Measurements from ENCODE around the gene NRAP.

Gene NRAP

GRCh38 chr10:113697595-113697994 is 33.8 kb upstream of the NRAP start:
- no peak overlapping the region for H3K27ac ChIP-seq (ENCODE audit: low read depth, low read length, severe bottlenecking)
- peaks cover 34% of the 10 kb centered on the region for H3K36me3 ChIP-seq (ENCODE audit: control insufficient read depth, insufficient read depth, low read length)
- H3K9me3 ChIP-seq (ENCODE audit: control insufficient read depth, low read length): peaks cover 9% of the 10 kb centered on the region
- no peaks in the 10 kb centered on the region for H3K4me1 ChIP-seq (ENCODE audit: control insufficient read depth, insufficient read depth, low read length, poor library complexity, severe bottlenecking)
- no peak overlapping the region for H3K4me3 ChIP-seq (ENCODE audit: extremely low read depth, insufficient read depth, low read length, poor library complexity, severe bottlenecking)
- WGBS, 2 experiments (ENCODE audit: insufficient coverage in 2 of 2): 66 to 87% methylated on average over 3 of the region's 3 CpGs

- 89 to 100% methylated on average over 1 of the region's 1 CpG for WGBS, 2 experiments (ENCODE audit: insufficient coverage in 2 of 2)
These were observed 31.9 kb upstream of the NRAP start for GRCh38 chr10:113695691-113696090.

GRCh38 chr10:113693348-113693747 is 29.5 kb upstream of the NRAP start:
- peaks cover 16% of the 10 kb centered on the region for H3K9me3 ChIP-seq (ENCODE audit: control insufficient read depth, low read length)
- no peak overlapping the region for H3K4me3 ChIP-seq (ENCODE audit: extremely low read depth, insufficient read depth, low read length, poor library complexity, severe bottlenecking)
- H3K36me3 ChIP-seq (ENCODE audit: control insufficient read depth, insufficient read depth, low read length): peaks cover 33% of the 10 kb centered on the region
- WGBS, 2 experiments (ENCODE audit: insufficient coverage in 2 of 2): no CpG with 5 or more reads among the region's 2 CpGs
- no peak overlapping the region for H3K27ac ChIP-seq (ENCODE audit: low read depth, low read length, severe bottlenecking)
- H3K4me1 ChIP-seq (ENCODE audit: control insufficient read depth, insufficient read depth, low read length, poor library complexity, severe bottlenecking): no peaks in the 10 kb centered on the region

More at GRCh38 chr10:113695691-113696090, 31.9 kb upstream of the NRAP start:
- H3K36me3 ChIP-seq (ENCODE audit: control insufficient read depth, insufficient read depth, low read length): peaks cover 41% of the 10 kb centered on the region
- H3K4me3 ChIP-seq (ENCODE audit: extremely low read depth, insufficient read depth, low read length, poor library complexity, severe bottlenecking): no peak overlapping the region
- H3K4me1 ChIP-seq (ENCODE audit: control insufficient read depth, insufficient read depth, low read length, poor library complexity, severe bottlenecking): no peaks in the 10 kb centered on the region
- no peak overlapping the region for H3K27ac ChIP-seq (ENCODE audit: low read depth, low read length, severe bottlenecking)
- H3K9me3 ChIP-seq (ENCODE audit: control insufficient read depth, low read length): peaks cover 16% of the 10 kb centered on the region

GRCh38 chr10:113692271-113692670 is 28.4 kb upstream of the NRAP start:
- Histone ChIP-seq H3K36me3 (ENCODE audit: control insufficient read depth, insufficient read depth, low read length) (peaks cover 22% of the 10 kb centered on the region), H3K4me3 (ENCODE audit: extremely low read depth, insufficient read depth, low read length, poor library complexity, severe bottlenecking) (no peak overlapping the region), H3K9me3 (ENCODE audit: control insufficient read depth, low read length) (peaks cover 19% of the 10 kb centered on the region), H3K27ac (ENCODE audit: low read depth, low read length, severe bottlenecking) (no peak overlapping the region), H3K4me1 (ENCODE audit: control insufficient read depth, insufficient read depth, low read length, poor library complexity, severe bottlenecking) (no peaks in the 10 kb centered on the region)
- 87 to 100% methylated on average over 1 to 6 of the region's 6 CpGs for WGBS, 2 experiments (ENCODE audit: insufficient coverage in 2 of 2)

- no peak overlapping the region for H3K4me3 ChIP-seq (ENCODE audit: extremely low read depth, insufficient read depth, low read length, poor library complexity, severe bottlenecking)
- H3K9me3 ChIP-seq (ENCODE audit: control insufficient read depth, low read length): peaks cover 28% of the 10 kb centered on the region
- H3K4me1 ChIP-seq (ENCODE audit: control insufficient read depth, insufficient read depth, low read length, poor library complexity, severe bottlenecking): no peaks in the 10 kb centered on the region
- 40 to 63% methylated on average over 1 to 2 of the region's 2 CpGs for WGBS, 2 experiments (ENCODE audit: insufficient coverage in 2 of 2)
- no peak overlapping the region for H3K27ac ChIP-seq (ENCODE audit: low read depth, low read length, severe bottlenecking)
- peaks cover 18% of the 10 kb centered on the region for H3K36me3 ChIP-seq (ENCODE audit: control insufficient read depth, insufficient read depth, low read length)
These were observed 27.5 kb upstream of the NRAP start for GRCh38 chr10:113691381-113691780.

- H3K4me1 ChIP-seq (ENCODE audit: control insufficient read depth, insufficient read depth, low read length, poor library complexity, severe bottlenecking): no peaks in the 10 kb centered on the region
- H3K36me3 ChIP-seq (ENCODE audit: control insufficient read depth, insufficient read depth, low read length): peaks cover 18% of the 10 kb centered on the region
- no CpG with 5 or more reads among the region's 3 CpGs for WGBS, 2 experiments (ENCODE audit: insufficient coverage in 2 of 2)
- no peak overlapping the region for H3K4me3 ChIP-seq (ENCODE audit: extremely low read depth, insufficient read depth, low read length, poor library complexity, severe bottlenecking)
- peaks cover 31% of the 10 kb centered on the region for H3K9me3 ChIP-seq (ENCODE audit: control insufficient read depth, low read length)
- H3K27ac ChIP-seq (ENCODE audit: low read depth, low read length, severe bottlenecking): no peak overlapping the region
These were observed 26.9 kb upstream of the NRAP start for GRCh38 chr10:113690749-113691148.

- H3K27ac ChIP-seq (ENCODE audit: low read depth, low read length, severe bottlenecking): no peak overlapping the region
- no peaks in the 10 kb centered on the region for H3K4me1 ChIP-seq (ENCODE audit: control insufficient read depth, insufficient read depth, low read length, poor library complexity, severe bottlenecking)
- peaks cover 31% of the 10 kb centered on the region for H3K9me3 ChIP-seq (ENCODE audit: control insufficient read depth, low read length)
- no peak overlapping the region for H3K4me3 ChIP-seq (ENCODE audit: extremely low read depth, insufficient read depth, low read length, poor library complexity, severe bottlenecking)
- H3K36me3 ChIP-seq (ENCODE audit: control insufficient read depth, insufficient read depth, low read length): peaks cover 15% of the 10 kb centered on the region
- WGBS, 2 experiments (ENCODE audit: insufficient coverage in 2 of 2): no CpG with 5 or more reads among the region's 3 CpGs
These were observed 25.7 kb upstream of the NRAP start for GRCh38 chr10:113689574-113689973.

- WGBS, 2 experiments (ENCODE audit: insufficient coverage in 2 of 2): no CpG with 5 or more reads among the region's 1 CpG
- H3K4me3 ChIP-seq (ENCODE audit: extremely low read depth, insufficient read depth, low read length, poor library complexity, severe bottlenecking): no peak overlapping the region
- H3K27ac ChIP-seq (ENCODE audit: low read depth, low read length, severe bottlenecking): no peak overlapping the region
- H3K9me3 ChIP-seq (ENCODE audit: control insufficient read depth, low read length): peaks cover 31% of the 10 kb centered on the region
- H3K4me1 ChIP-seq (ENCODE audit: control insufficient read depth, insufficient read depth, low read length, poor library complexity, severe bottlenecking): no peaks in the 10 kb centered on the region
- H3K36me3 ChIP-seq (ENCODE audit: control insufficient read depth, insufficient read depth, low read length): peaks cover 15% of the 10 kb centered on the region
These were observed 25.2 kb upstream of the NRAP start for GRCh38 chr10:113689057-113689456.

GRCh38 chr10:113687037-113687436 is 23.2 kb upstream of the NRAP start:
- Histone ChIP-seq H3K4me3 (ENCODE audit: extremely low read depth, insufficient read depth, low read length, poor library complexity, severe bottlenecking) (no peak overlapping the region), H3K36me3 (ENCODE audit: control insufficient read depth, insufficient read depth, low read length) (peaks cover 2% of the 10 kb centered on the region), H3K27ac (ENCODE audit: low read depth, low read length, severe bottlenecking) (no peak overlapping the region), H3K4me1 (ENCODE audit: control insufficient read depth, insufficient read depth, low read length, poor library complexity, severe bottlenecking) (no peaks in the 10 kb centered on the region), H3K9me3 (ENCODE audit: control insufficient read depth, low read length) (peaks cover 17% of the 10 kb centered on the region)
- WGBS, 2 experiments (ENCODE audit: insufficient coverage in 2 of 2): no CpG with 5 or more reads among the region's 4 CpGs

GRCh38 chr10:113686028-113686427 is 22.2 kb upstream of the NRAP start:
- no peaks in the 10 kb centered on the region for H3K36me3 ChIP-seq (ENCODE audit: control insufficient read depth, insufficient read depth, low read length)
- peaks cover 15% of the 10 kb centered on the region for H3K9me3 ChIP-seq (ENCODE audit: control insufficient read depth, low read length)
- H3K27ac ChIP-seq (ENCODE audit: low read depth, low read length, severe bottlenecking): no peak overlapping the region
- no peak overlapping the region for H3K4me3 ChIP-seq (ENCODE audit: extremely low read depth, insufficient read depth, low read length, poor library complexity, severe bottlenecking)
- no CpG with 5 or more reads among the region's 3 CpGs for WGBS, 2 experiments (ENCODE audit: insufficient coverage in 2 of 2)
- no peaks in the 10 kb centered on the region for H3K4me1 ChIP-seq (ENCODE audit: control insufficient read depth, insufficient read depth, low read length, poor library complexity, severe bottlenecking)

GRCh38 chr10:113683300-113683699 is 19.5 kb upstream of the NRAP start:
- Histone ChIP-seq H3K9me3 (ENCODE audit: control insufficient read depth, low read length) (peaks cover 16% of the 10 kb centered on the region), H3K4me1 (ENCODE audit: control insufficient read depth, insufficient read depth, low read length, poor library complexity, severe bottlenecking) (peaks cover 6% of the 10 kb centered on the region), H3K27ac (ENCODE audit: low read depth, low read length, severe bottlenecking) (no peak overlapping the region), H3K4me3 (ENCODE audit: extremely low read depth, insufficient read depth, low read length, poor library complexity, severe bottlenecking) (no peak overlapping the region), H3K36me3 (ENCODE audit: control insufficient read depth, insufficient read depth, low read length) (no peaks in the 10 kb centered on the region)
- WGBS, 2 experiments (ENCODE audit: insufficient coverage in 2 of 2): no CpG with 5 or more reads among the region's 2 CpGs

All from mesodermal cell (in vitro differentiated cells).